Stimulated activated naive CD8-positive, alpha-beta T cell treated with anti-CD3 and anti-CD28 coated beads, Interleukin-15, amount 100 ng/mL, for 72 hours (primary cell): ENCODE results near the gene HNRNPDL.
"Not testable (repeated sequence)": the region's sequence is repeated elsewhere in the genome, so short reads cannot be mapped to it uniquely, and the experiment has no call there.

Source experiments
- ATAC-seq: fragments of 150-1000 bp; cut with Tn5 transposase; 2 replicates; pipeline ENCODE4 v1.10.0; 2021; ENCODE audit warnings: mild to moderate bottlenecking, moderate library complexity
- DNase-seq, 2 donors: peaks; one replicate each; pipeline ENCODE4 v3.0.0; 2021 to 2022
- H3K27ac Mint-ChIP-seq, 2 donors: one replicate each; pipeline ENCODE4 v1.8.0; 2022; ENCODE audit warnings: mild to moderate bottlenecking in 2 of 2, mixed read lengths in 2 of 2, moderate library complexity in 2 of 2
- H3K27me3 Mint-ChIP-seq: one replicate; pipeline ENCODE4 v1.8.0; 2022; ENCODE audit warnings: mixed read lengths
- H3K4me1 Mint-ChIP-seq: one replicate; pipeline ENCODE4 v1.8.0; 2022; ENCODE audit warnings: mild to moderate bottlenecking, mixed read lengths
- H3K4me3 Mint-ChIP-seq, 2 donors: one replicate each; pipeline ENCODE4 v1.8.0; 2022; ENCODE audit warnings: mild to moderate bottlenecking in 2 of 2, mixed read lengths in 2 of 2, moderate library complexity in 1 of 2
- H3K9me3 Mint-ChIP-seq, 2 donors: one replicate each; pipeline ENCODE4 v1.8.0; 2022; ENCODE audit warnings: mixed read lengths in 2 of 2

Gene HNRNPDL

GRCh38 chr4:82421796-82422560, 8.3 kb downstream of the HNRNPDL start:
- H3K27me3 Mint-ChIP-seq = peaks cover 14% of the 10 kb centered on the region
- no peak for DNase-seq
- peak overlapping the region in 1 of 2 donors; percentile 91 for H3K27ac Mint-ChIP-seq
- H3K9me3 Mint-ChIP-seq = no peaks in the 10 kb centered on the region
- H3K4me1 Mint-ChIP-seq = peaks cover 41% of the 10 kb centered on the region
- peak; percentile 50 for ATAC-seq
- no peak overlapping the region for H3K4me3 Mint-ChIP-seq

- H3K4me3 Mint-ChIP-seq = no peak overlapping the region
- H3K9me3 Mint-ChIP-seq = no peaks in the 10 kb centered on the region
- H3K4me1 Mint-ChIP-seq = peaks cover 33% of the 10 kb centered on the region
- DNase-seq (no peak), ATAC-seq (no peak)
- H3K27me3 Mint-ChIP-seq = peaks cover 39% of the 10 kb centered on the region
- H3K27ac Mint-ChIP-seq = no peak overlapping the region
These were observed 10.8 kb downstream of the HNRNPDL start for GRCh38 chr4:82419451-82419850.

DNA sequence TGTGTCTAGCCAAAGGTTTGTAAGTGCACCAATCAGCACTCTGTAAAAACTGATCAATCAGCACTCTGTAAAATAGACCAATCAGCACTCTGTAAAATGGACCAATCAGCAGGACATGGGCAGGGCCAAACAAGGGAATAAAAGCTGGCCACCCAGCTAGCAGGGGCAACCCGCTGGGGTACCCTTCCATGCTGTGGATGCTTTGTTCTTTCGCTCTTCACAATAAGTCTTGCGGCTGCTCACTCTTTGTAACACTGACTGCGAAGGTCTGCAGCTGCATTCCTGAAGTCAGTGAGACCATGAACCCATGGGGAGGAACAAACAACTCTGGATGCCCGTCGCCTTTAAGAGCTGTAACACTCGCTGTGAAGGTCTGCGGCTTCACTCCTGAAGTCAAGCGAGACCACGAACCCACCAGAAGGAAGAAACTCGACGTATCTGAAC, 14.3 kb downstream of the HNRNPDL start:
- Mint-ChIP-seq H3K27ac (peak overlapping the region in 1 of 2 donors; percentile 12), H3K9me3 (peaks cover 0 to 4% of the 10 kb centered on the region in 2 donors), H3K4me1 (peaks cover 17% of the 10 kb centered on the region), H3K4me3 (peak overlapping the region; percentile 49 to 51), H3K27me3 (peaks cover 43% of the 10 kb centered on the region)
- DNase-seq (no peak), ATAC-seq (no peak)

- H3K9me3 Mint-ChIP-seq, H3K27ac Mint-ChIP-seq, ATAC-seq, H3K4me3 Mint-ChIP-seq, DNase-seq: not testable (repeated sequence)
- H3K4me1 Mint-ChIP-seq = peaks cover 11% of the 10 kb centered on the region
- peaks cover 43% of the 10 kb centered on the region for H3K27me3 Mint-ChIP-seq
These were observed 15.2 kb downstream of the HNRNPDL start for GRCh38 chr4:82415061-82415460.

DNA sequence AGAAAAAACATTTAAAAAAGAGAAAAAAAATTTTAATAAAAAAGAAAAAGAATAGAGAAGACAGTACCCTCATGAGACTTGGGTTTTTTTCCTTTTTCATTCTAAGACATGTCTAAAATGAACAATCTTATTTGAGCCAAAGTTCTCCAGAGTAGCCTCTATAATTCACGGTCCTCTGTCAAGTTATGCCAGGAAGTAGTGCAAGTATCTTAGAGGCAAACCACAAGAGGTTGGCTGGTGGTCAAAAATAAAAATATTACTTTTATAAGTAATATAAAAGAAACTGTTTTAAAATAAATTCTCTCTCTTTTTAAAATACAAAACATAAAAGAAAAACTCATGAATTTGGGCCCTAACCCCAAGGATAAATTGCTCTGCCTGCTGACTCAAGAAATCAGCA, 26.5 kb downstream of the HNRNPDL start:
- Mint-ChIP-seq H3K27me3 (peaks cover 9% of the 10 kb centered on the region), H3K9me3 (no peaks in the 10 kb centered on the region), H3K27ac (no peak overlapping the region), H3K4me1 (peaks cover 9% of the 10 kb centered on the region), H3K4me3 (no peak overlapping the region)
- DNase-seq = no peak
- ATAC-seq = no peak

DNA sequence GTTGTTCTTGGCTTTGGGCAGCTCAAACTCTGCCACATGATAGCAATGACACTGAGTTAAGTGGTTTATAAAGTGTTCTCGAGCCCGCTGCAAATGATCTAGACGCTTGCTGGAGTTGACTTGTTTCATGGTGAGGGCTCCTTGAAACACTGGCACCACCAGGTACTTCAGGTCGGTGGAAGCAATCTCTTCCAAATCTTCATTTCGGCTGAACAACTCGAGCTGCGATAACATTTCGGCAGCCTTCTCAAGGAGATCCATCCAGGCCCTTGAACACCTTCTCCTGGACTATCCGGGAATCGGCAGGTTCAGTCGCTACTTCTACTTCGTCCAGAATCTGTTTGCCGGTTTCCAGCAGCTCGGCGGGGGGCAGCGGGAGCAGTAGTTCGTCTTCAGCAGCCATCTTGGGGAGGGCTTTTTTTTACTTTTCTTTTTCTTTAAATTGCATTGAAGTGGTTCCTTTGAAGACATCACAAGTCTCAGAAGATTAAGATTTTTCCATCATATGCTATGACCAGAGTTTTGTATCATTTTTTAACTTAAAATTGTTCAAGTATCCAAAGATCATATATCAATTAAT, 28.0 kb downstream of the HNRNPDL start:
- no peak for ATAC-seq
- Mint-ChIP-seq H3K9me3 (no peaks in the 10 kb centered on the region), H3K27ac (no peak overlapping the region), H3K4me3 (no peak overlapping the region), H3K4me1 (peaks cover 9% of the 10 kb centered on the region), H3K27me3 (peaks cover 9% of the 10 kb centered on the region)
- DNase-seq = no peak

- H3K4me3 Mint-ChIP-seq = no peak overlapping the region
- ATAC-seq (no peak), DNase-seq (no peak)
- peaks cover 9% of the 10 kb centered on the region for H3K27me3 Mint-ChIP-seq
- H3K27ac Mint-ChIP-seq = no peak overlapping the region
- no peaks in the 10 kb centered on the region for H3K9me3 Mint-ChIP-seq
- H3K4me1 Mint-ChIP-seq = peaks cover 9% of the 10 kb centered on the region
These were observed 28.7 kb downstream of the HNRNPDL start for GRCh38 chr4:82401600-82401999.

GRCh38 chr4:82398263-82398662, 32.0 kb downstream of the HNRNPDL start:
- Mint-ChIP-seq H3K4me3 (no peak overlapping the region), H3K4me1 (peaks cover 9% of the 10 kb centered on the region), H3K9me3 (no peaks in the 10 kb centered on the region), H3K27ac (no peak overlapping the region), H3K27me3 (peaks cover 9% of the 10 kb centered on the region)
- ATAC-seq (no peak), DNase-seq (no peak)

- H3K4me3 Mint-ChIP-seq = no peak overlapping the region
- ATAC-seq = no peak
- no peak for DNase-seq
- H3K4me1 Mint-ChIP-seq = peaks cover 9% of the 10 kb centered on the region
- no peak overlapping the region for H3K27ac Mint-ChIP-seq
- H3K27me3 Mint-ChIP-seq = peaks cover 9% of the 10 kb centered on the region
- no peaks in the 10 kb centered on the region for H3K9me3 Mint-ChIP-seq
These were observed 32.7 kb downstream of the HNRNPDL start for GRCh38 chr4:82397527-82397926.

DNA sequence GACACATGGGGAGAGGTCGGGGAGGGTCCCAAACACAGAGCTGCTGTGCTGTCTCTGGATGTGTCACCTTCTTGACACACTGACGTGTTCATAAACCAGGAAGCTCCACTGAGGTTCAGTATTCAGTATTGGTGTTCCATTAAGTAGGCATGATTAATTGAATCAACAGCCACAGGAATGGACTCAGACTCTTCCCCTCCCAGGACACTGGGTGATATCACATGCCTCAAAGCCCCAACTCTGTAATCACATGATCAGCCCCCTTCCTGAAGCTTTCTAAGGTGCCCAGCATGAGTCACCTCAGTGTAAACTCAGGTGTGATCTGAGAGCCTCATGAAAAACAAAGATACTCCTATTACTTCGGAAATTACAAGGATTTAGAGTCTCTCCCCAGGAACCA, 35.4 kb downstream of the HNRNPDL start:
- H3K9me3 Mint-ChIP-seq = no peaks in the 10 kb centered on the region
- H3K27me3 Mint-ChIP-seq = no peaks in the 10 kb centered on the region
- no peak for DNase-seq
- no peak overlapping the region for H3K27ac Mint-ChIP-seq
- H3K4me3 Mint-ChIP-seq = no peak overlapping the region
- ATAC-seq = no peak
- no peaks in the 10 kb centered on the region for H3K4me1 Mint-ChIP-seq

DNA sequence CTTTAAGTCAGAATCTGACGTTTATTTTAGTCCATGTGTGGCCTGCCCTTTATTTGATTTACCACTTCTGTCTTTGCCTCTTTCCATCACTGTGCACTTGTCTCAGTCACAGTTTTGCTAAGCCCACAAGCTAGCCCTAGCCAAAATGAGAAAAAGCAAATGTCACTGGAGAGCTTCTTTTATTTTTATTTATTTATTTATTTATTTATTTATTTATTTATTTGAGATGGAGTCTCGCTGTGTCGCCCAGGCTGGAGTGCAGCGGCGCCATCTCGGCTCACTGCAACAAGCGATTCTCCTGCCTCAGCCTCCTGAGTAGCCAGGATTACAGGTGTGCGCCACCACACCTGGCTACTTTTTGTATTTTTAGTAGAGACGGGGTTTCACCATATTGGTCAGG, 40.2 kb downstream of the HNRNPDL start:
- DNase-seq, H3K4me1 Mint-ChIP-seq, ATAC-seq, H3K4me3 Mint-ChIP-seq, H3K9me3 Mint-ChIP-seq, H3K27me3 Mint-ChIP-seq: not testable (repeated sequence)
- H3K27ac Mint-ChIP-seq = peak overlapping the region in 1 of 2 donors; percentile 83

DNA sequence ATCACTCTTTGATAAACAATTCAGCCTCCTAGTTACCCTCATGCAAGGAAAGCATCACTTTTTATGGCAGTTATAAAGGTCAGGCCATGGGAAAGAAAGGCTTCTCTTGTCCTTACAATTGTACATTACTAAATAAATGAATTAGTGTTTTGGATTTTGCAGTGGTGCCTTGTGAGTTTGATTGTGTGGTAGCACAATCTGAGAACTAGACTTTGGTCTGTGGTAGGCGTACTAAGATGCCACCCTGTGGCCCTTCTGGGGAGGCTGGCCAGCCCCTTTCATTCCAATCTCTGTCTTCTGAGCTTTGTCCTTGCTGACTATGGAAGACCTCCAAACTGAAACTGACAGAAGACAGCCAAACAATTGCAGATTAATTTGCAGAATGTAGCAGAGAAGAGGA, 41.9 kb downstream of the HNRNPDL start:
- Mint-ChIP-seq H3K4me1 (no peaks in the 10 kb centered on the region), H3K27me3 (peaks cover 8% of the 10 kb centered on the region), H3K4me3 (no peak overlapping the region), H3K9me3 (peaks cover 0 to 3% of the 10 kb centered on the region in 2 donors), H3K27ac (no peak overlapping the region)
- no peak for ATAC-seq
- no peak for DNase-seq

DNA sequence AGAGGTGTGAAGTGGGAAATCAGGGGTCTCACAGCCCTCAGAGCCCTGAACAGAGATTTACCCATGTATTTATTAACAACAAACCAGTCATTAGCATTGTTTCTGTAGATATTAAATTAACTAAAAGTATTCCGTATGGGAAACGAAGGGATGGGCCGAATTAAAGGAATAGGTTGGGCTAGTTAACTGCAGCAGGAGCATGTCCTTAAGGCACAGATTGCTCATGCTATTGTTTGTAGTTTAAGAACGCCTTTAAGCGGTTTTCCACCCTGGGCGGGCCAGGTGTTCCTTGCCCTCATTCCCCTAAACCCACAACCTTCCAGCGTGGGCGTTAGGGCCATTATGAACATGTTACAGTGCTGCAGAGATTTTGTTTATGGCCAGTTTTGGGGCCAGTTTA, 44.0 kb downstream of the HNRNPDL start:
- ATAC-seq, H3K4me3 Mint-ChIP-seq, H3K4me1 Mint-ChIP-seq, DNase-seq, H3K27me3 Mint-ChIP-seq, H3K9me3 Mint-ChIP-seq: not testable (repeated sequence)
- peak overlapping the region in 1 of 2 donors; percentile 54 for H3K27ac Mint-ChIP-seq

DNA sequence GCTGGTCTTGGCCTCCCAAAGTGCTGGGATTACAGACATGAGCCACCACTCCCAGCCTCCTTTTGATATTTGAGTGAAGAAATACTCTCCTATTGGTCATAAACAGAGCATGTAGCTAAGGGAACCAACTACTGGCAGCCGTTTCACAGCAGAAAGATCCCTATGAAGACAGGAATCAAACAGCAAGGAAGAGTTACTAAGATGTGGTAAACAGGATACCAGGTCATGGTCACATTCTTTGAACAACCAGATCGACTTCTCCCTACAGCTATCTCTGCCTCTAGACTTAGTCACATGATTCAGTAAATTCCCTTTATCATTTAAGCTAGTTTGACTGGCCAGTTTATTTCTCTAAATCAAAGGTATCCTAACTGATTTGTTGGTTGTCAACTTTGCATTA, 47.5 kb downstream of the HNRNPDL start:
- Mint-ChIP-seq H3K27ac (no peak overlapping the region), H3K4me3 (no peak overlapping the region), H3K27me3 (peaks cover 8% of the 10 kb centered on the region), H3K4me1 (peaks cover 2% of the 10 kb centered on the region), H3K9me3 (peaks cover 3 to 7% of the 10 kb centered on the region in 2 donors)
- DNase-seq (no peak), ATAC-seq (no peak)

GRCh38 chr4:82381661-82382296, 48.5 kb downstream of the HNRNPDL start:
- no peak for DNase-seq
- ATAC-seq = no peak
- H3K4me3 Mint-ChIP-seq = no peak overlapping the region
- peaks cover 6% of the 10 kb centered on the region for H3K4me1 Mint-ChIP-seq
- no peak overlapping the region for H3K27ac Mint-ChIP-seq
- H3K27me3 Mint-ChIP-seq = peaks cover 8% of the 10 kb centered on the region
- H3K9me3 Mint-ChIP-seq = peaks cover 3 to 7% of the 10 kb centered on the region in 2 donors

GRCh38 chr4:82381235-82381634, 49.0 kb downstream of the HNRNPDL start:
- peaks cover 3 to 7% of the 10 kb centered on the region in 2 donors for H3K9me3 Mint-ChIP-seq
- H3K27me3 Mint-ChIP-seq = peaks cover 8% of the 10 kb centered on the region
- H3K27ac Mint-ChIP-seq = no peak overlapping the region
- H3K4me1 Mint-ChIP-seq = peaks cover 11% of the 10 kb centered on the region
- H3K4me3 Mint-ChIP-seq = no peak overlapping the region
- DNase-seq (no peak), ATAC-seq (no peak)
